Measurements from ENCODE around the gene POLDIP2. TPM values are rescaled to one million over a fixed set of nuclear protein-coding genes. Genes with fewer than 3 reads are reported as not detected.

Gene POLDIP2
- total RNA-seq, 1 experiment from 2014 or later: 82.8 TPM

DNA sequence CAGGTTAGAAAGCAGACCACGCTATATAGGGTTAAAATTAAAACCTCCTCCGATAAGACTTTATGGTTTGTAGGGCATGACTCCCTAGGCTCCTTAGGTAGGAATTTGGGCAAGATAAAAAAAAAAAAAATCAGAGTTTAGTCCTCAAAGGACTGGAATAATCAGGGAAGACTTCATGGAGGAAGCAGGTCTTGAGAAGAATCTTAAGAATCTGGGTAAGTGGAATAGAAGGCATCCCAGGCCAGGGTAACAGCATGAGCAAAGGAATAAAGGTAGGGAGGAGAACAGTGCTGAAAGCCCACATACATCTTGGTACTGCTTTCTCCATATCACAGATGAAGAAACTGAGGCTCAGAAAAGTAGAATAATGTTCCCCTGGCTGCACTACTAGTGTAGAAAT lies 33.2 kb upstream of the POLDIP2 start:
- H3K36me3 Mint-ChIP-seq (ENCODE audit: insufficient read depth in 1 of 3, low read depth in 3 of 3): peaks cover 0 to 3% (median 0%) of the 10 kb centered on the region in 3 experiments; a peak in 2 of 7 replicates
- Histone ChIP-seq H4K20me1 (ENCODE audit: control insufficient read depth, insufficient read depth, insufficient read length) (no peaks in the 10 kb centered on the region), H2AK5ac (ENCODE audit: insufficient read length, low read length) (no peak overlapping the region), H4K91ac (ENCODE audit: insufficient read length, low read depth, low read length) (no peak overlapping the region), H3K56ac (ENCODE audit: insufficient read length, low read depth, low read length) (no peak overlapping the region), H3K18ac (ENCODE audit: insufficient read length, low read depth, low read length) (no peak overlapping the region), H3K4ac (ENCODE audit: low read depth, low read length) (no peak overlapping the region), H2BK5ac (ENCODE audit: insufficient read length, low read length) (no peak overlapping the region), H3K9ac (ENCODE audit: extremely low read depth, insufficient read length, low read length) (no peak overlapping the region), H3T11ph (ENCODE audit: low read length) (no peak overlapping the region), H2AFZ (ENCODE audit: low read length) (no peak overlapping the region), H3K4me2 (ENCODE audit: insufficient read depth, insufficient read length, low read length) (no peak overlapping the region), H2BK12ac (ENCODE audit: insufficient read length, low read depth, low read length) (no peak overlapping the region), H3K14ac (ENCODE audit: insufficient read depth, low read length) (no peak overlapping the region), H2BK15ac (ENCODE audit: low read depth, low read length) (no peak overlapping the region), H3K4me1 (ENCODE audit: insufficient read depth, low read length) (no peaks in the 10 kb centered on the region), H4K8ac (replicated peaks; ENCODE audit: insufficient read length, low read depth, low read length) (no peak overlapping the region), H2BK20ac (ENCODE audit: low read depth, low read length, poor library complexity, severe bottlenecking) (no peak overlapping the region), H3K27me3 (ENCODE audit: insufficient read depth, low read length) (no peaks in the 10 kb centered on the region; the same call in 1 of the 2 replicates), H2BK120ac (ENCODE audit: low read depth, low read length, poor library complexity, severe bottlenecking) (no peak overlapping the region), H3K23me2 (ENCODE audit: insufficient read length, low read depth, low read length, poor library complexity, severe bottlenecking) (no peaks in the 10 kb centered on the region), H4K5ac (ENCODE audit: insufficient read length, low read depth, low read length) (no peak overlapping the region), H3K79me1 (ENCODE audit: insufficient read depth, low read depth, low read length, poor library complexity, severe bottlenecking) (no peaks in the 10 kb centered on the region), H3K27ac (ENCODE audit: insufficient read length, low read depth, low read length) (no peak overlapping the region), H3K79me2 (ENCODE audit: insufficient read depth, low read length) (no peaks in the 10 kb centered on the region), H3K9me3 (ENCODE audit: control insufficient read depth, low read depth, low read length) (no peaks in the 10 kb centered on the region), H3K23ac (ENCODE audit: insufficient read length, low read depth, low read length) (no peak overlapping the region)
- TF ChIP-seq, protein P1, sequence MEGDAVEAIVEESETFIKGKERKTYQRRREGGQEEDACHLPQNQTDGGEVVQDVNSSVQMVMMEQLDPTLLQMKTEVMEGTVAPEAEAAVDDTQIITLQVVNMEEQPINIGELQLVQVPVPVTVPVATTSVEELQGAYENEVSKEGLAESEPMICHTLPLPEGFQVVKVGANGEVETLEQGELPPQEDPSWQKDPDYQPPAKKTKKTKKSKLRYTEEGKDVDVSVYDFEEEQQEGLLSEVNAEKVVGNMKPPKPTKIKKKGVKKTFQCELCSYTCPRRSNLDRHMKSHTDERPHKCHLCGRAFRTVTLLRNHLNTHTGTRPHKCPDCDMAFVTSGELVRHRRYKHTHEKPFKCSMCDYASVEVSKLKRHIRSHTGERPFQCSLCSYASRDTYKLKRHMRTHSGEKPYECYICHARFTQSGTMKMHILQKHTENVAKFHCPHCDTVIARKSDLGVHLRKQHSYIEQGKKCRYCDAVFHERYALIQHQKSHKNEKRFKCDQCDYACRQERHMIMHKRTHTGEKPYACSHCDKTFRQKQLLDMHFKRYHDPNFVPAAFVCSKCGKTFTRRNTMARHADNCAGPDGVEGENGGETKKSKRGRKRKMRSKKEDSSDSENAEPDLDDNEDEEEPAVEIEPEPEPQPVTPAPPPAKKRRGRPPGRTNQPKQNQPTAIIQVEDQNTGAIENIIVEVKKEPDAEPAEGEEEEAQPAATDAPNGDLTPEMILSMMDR (conservative IDR thresholded peaks at IDR 0.05): no peak
- WGBS (ENCODE audit: extremely low coverage, insufficient read length, low lambda C conversion rate): no CpG with 5 or more reads among the region's 2 CpGs
- H3K27ac Mint-ChIP-seq: no peak overlapping the region
- H3K9me3 Mint-ChIP-seq: no peaks in the 10 kb centered on the region
- H3K4me1 Mint-ChIP-seq: peaks cover 0 to 7% of the 10 kb centered on the region in 2 experiments; a peak in 1 of 4 replicates
- no peak for DNase-seq
- peaks cover 29% of the 10 kb centered on the region for H3K27me3 Mint-ChIP-seq (ENCODE audit: low read depth)
- no peak overlapping the region for H3K4me3 Mint-ChIP-seq
